Activated naive CD4-positive, alpha-beta T cell treated with anti-CD3 and anti-CD28 coated beads, Interleukin-2, amount 10 ng/mL, durations not matched to agents 7 days and 5 days (primary cell): ENCODE measurements around the gene KIF21A.

ENCODE experiments used
- CTCF ChIA-PET: fragments of 350-600 bp; sonication (Branson Sonifier 250); formaldehyde crosslinking; loops from one replicate; lab custom pipeline; 2021; ENCODE audit warnings: antibody characterized with exemption; lab: Charles Lee
- DNase-seq: peaks from one replicate; pipeline ENCODE4 v3.0.0-alpha.2; 2020
- H3K27ac Mint-ChIP-seq: one replicate; pipeline ENCODE4 v1.8.0; 2021; ENCODE audit warnings: mild to moderate bottlenecking, moderate library complexity, mixed read lengths
- H3K27me3 Mint-ChIP-seq: one replicate; pipeline ENCODE4 v1.8.0; 2021; ENCODE audit warnings: mild to moderate bottlenecking, mixed read lengths
- H3K36me3 Mint-ChIP-seq: one replicate; pipeline ENCODE4 v1.8.0; 2021; ENCODE audit warnings: mixed read lengths
- H3K4me1 Mint-ChIP-seq: one replicate; pipeline ENCODE4 v1.8.0; 2021; ENCODE audit warnings: mixed read lengths
- H3K4me3 Mint-ChIP-seq: one replicate; pipeline ENCODE4 v1.8.0; 2021; ENCODE audit warnings: mild to moderate bottlenecking, moderate library complexity, mixed read lengths
- H3K9me3 Mint-ChIP-seq: one replicate; pipeline ENCODE4 v1.8.0; 2021; ENCODE audit warnings: mixed read lengths

The KIF21A gene

GRCh38 chr12:39442831-39443080 lies 164 bp downstream of the KIF21A start:
- Mint-ChIP-seq H3K9me3 (no peaks in the 10 kb centered on the region), H3K4me1 (peaks cover 23% of the 10 kb centered on the region), H3K4me3 (peak overlapping the region; percentile 80), H3K27me3 (peaks cover 15% of the 10 kb centered on the region), H3K27ac (no peak overlapping the region), H3K36me3 (peaks cover 1% of the 10 kb centered on the region)
- DNase-seq, result no peak
- CTCF ChIA-PET, result interaction anchor here (1.0 to 1.5 kb wide), 3 partner anchors 24 to 177 kb away, joined by 3 to 5 read pairs (median 3); partner anchors contain the start of gene ABCD2

- peak overlapping the region; percentile 80 for H3K4me3 Mint-ChIP-seq
- peaks cover 1% of the 10 kb centered on the region for H3K36me3 Mint-ChIP-seq
- DNase-seq, result peak; percentile 45
- no peaks in the 10 kb centered on the region for H3K9me3 Mint-ChIP-seq
- H3K27ac Mint-ChIP-seq, result peak overlapping the region; percentile 76
- H3K27me3 Mint-ChIP-seq, result peaks cover 15% of the 10 kb centered on the region
- CTCF ChIA-PET, result interaction anchor here (1.0 to 1.5 kb wide), 3 partner anchors 25 to 177 kb away, joined by 3 to 5 read pairs (median 3); partner anchors contain the start of gene ABCD2
- peaks cover 23% of the 10 kb centered on the region for H3K4me1 Mint-ChIP-seq
Measured at GRCh38 chr12:39441963-39442830, 723 bp downstream of the KIF21A start.

- Mint-ChIP-seq H3K4me3 (peak overlapping the region; percentile 80), H3K4me1 (peaks cover 23% of the 10 kb centered on the region), H3K9me3 (no peaks in the 10 kb centered on the region), H3K36me3 (peaks cover 1% of the 10 kb centered on the region), H3K27me3 (peaks cover 15% of the 10 kb centered on the region), H3K27ac (no peak overlapping the region)
- CTCF ChIA-PET, result no interaction called here
- DNase-seq, result no peak
Measured at GRCh38 chr12:39441189-39441962, 1.5 kb downstream of the KIF21A start.

GRCh38 chr12:39440781-39441180 lies 2.1 kb downstream of the KIF21A start:
- Mint-ChIP-seq H3K4me3 (peak overlapping the region; percentile 38), H3K36me3 (peaks cover 1% of the 10 kb centered on the region), H3K9me3 (no peaks in the 10 kb centered on the region), H3K4me1 (peaks cover 23% of the 10 kb centered on the region), H3K27ac (no peak overlapping the region), H3K27me3 (peaks cover 12% of the 10 kb centered on the region)
- no peak for DNase-seq
- CTCF ChIA-PET, result no interaction called here

- Mint-ChIP-seq H3K27ac (no peak overlapping the region), H3K27me3 (peaks cover 9% of the 10 kb centered on the region), H3K4me3 (no peak overlapping the region), H3K9me3 (no peaks in the 10 kb centered on the region), H3K36me3 (peaks cover 1% of the 10 kb centered on the region), H3K4me1 (peaks cover 23% of the 10 kb centered on the region)
- CTCF ChIA-PET, result interaction anchor here (0.8 kb wide), 1 partner anchor 79 kb away, joined by 3 read pairs; no protein-coding TSS in a partner anchor
- no peak for DNase-seq
Measured at GRCh38 chr12:39440101-39440500, 2.8 kb downstream of the KIF21A start.

GRCh38 chr12:39435531-39435930 lies 7.4 kb downstream of the KIF21A start:
- Mint-ChIP-seq H3K9me3 (no peaks in the 10 kb centered on the region), H3K27ac (no peak overlapping the region), H3K4me3 (no peak overlapping the region), H3K36me3 (no peaks in the 10 kb centered on the region), H3K4me1 (peaks cover under 1% of the 10 kb centered on the region), H3K27me3 (no peaks in the 10 kb centered on the region)
- CTCF ChIA-PET, result no interaction called here
- no peak for DNase-seq

- Mint-ChIP-seq H3K4me1 (no peaks in the 10 kb centered on the region), H3K27ac (no peak overlapping the region), H3K4me3 (no peak overlapping the region), H3K36me3 (no peaks in the 10 kb centered on the region), H3K27me3 (no peaks in the 10 kb centered on the region), H3K9me3 (no peaks in the 10 kb centered on the region)
- DNase-seq, result no peak
- CTCF ChIA-PET, result no interaction called here
Measured at GRCh38 chr12:39431797-39432196, 11.1 kb downstream of the KIF21A start.

- no peak for DNase-seq
- CTCF ChIA-PET, result no interaction called here
- Mint-ChIP-seq H3K36me3 (no peaks in the 10 kb centered on the region), H3K27me3 (no peaks in the 10 kb centered on the region), H3K9me3 (no peaks in the 10 kb centered on the region), H3K4me3 (no peak overlapping the region), H3K27ac (no peak overlapping the region), H3K4me1 (no peaks in the 10 kb centered on the region)
Measured at GRCh38 chr12:39431002-39431796, 11.7 kb downstream of the KIF21A start.

- Mint-ChIP-seq H3K27ac (no peak overlapping the region), H3K4me3 (no peak overlapping the region), H3K27me3 (no peaks in the 10 kb centered on the region), H3K9me3 (no peaks in the 10 kb centered on the region), H3K36me3 (no peaks in the 10 kb centered on the region), H3K4me1 (no peaks in the 10 kb centered on the region)
- CTCF ChIA-PET, result no interaction called here
- DNase-seq, result no peak
Measured at GRCh38 chr12:39429809-39430208, 13.1 kb downstream of the KIF21A start.

GRCh38 chr12:39427360-39427808 lies 15.5 kb downstream of the KIF21A start:
- no peak for DNase-seq
- H3K9me3 Mint-ChIP-seq, result no peaks in the 10 kb centered on the region
- H3K36me3 Mint-ChIP-seq, result no peaks in the 10 kb centered on the region
- no peak overlapping the region for H3K27ac Mint-ChIP-seq
- no peaks in the 10 kb centered on the region for H3K4me1 Mint-ChIP-seq
- no peaks in the 10 kb centered on the region for H3K27me3 Mint-ChIP-seq
- H3K4me3 Mint-ChIP-seq, result no peak overlapping the region
- CTCF ChIA-PET, result no interaction called here

GRCh38 chr12:39426636-39427240 lies 16.2 kb downstream of the KIF21A start:
- CTCF ChIA-PET, result interaction anchor here (0.7 kb wide), 1 partner anchor 371 kb away, joined by 4 read pairs; no protein-coding TSS in a partner anchor
- Mint-ChIP-seq H3K36me3 (no peaks in the 10 kb centered on the region), H3K9me3 (no peaks in the 10 kb centered on the region), H3K27ac (no peak overlapping the region), H3K4me1 (no peaks in the 10 kb centered on the region), H3K27me3 (no peaks in the 10 kb centered on the region), H3K4me3 (no peak overlapping the region)
- DNase-seq, result no peak

GRCh38 chr12:39420043-39420442 lies 22.9 kb downstream of the KIF21A start:
- H3K9me3 Mint-ChIP-seq, result no peaks in the 10 kb centered on the region
- CTCF ChIA-PET, result interaction anchor here (0.6 kb wide), 1 partner anchor 211 kb away, joined by 3 read pairs; no protein-coding TSS in a partner anchor
- H3K27ac Mint-ChIP-seq, result no peak overlapping the region
- H3K4me1 Mint-ChIP-seq, result no peaks in the 10 kb centered on the region
- H3K36me3 Mint-ChIP-seq, result peaks cover 6% of the 10 kb centered on the region
- no peak for DNase-seq
- H3K27me3 Mint-ChIP-seq, result no peaks in the 10 kb centered on the region
- H3K4me3 Mint-ChIP-seq, result no peak overlapping the region

- Mint-ChIP-seq H3K27ac (no peak overlapping the region), H3K27me3 (no peaks in the 10 kb centered on the region), H3K4me1 (peaks cover under 1% of the 10 kb centered on the region), H3K36me3 (peaks cover 6% of the 10 kb centered on the region), H3K9me3 (no peaks in the 10 kb centered on the region), H3K4me3 (no peak overlapping the region)
- DNase-seq, result no peak
- CTCF ChIA-PET, result no interaction called here
Measured at GRCh38 chr12:39419471-39419870, 23.4 kb downstream of the KIF21A start.
